K562 (cell line): ENCODE results near the gene UBAP1L. TPM values are rescaled to one million over a fixed set of nuclear protein-coding genes. Genes with fewer than 3 reads are reported as not detected.

Experiments
- KDM1A ChIP-seq, 2 experiments: fragments of 450-650 bp; IDR thresholded peaks; 2 replicates each; pipeline ENCODE4 v1.6.1; 2016; ENCODE audit warnings: mild to moderate bottlenecking in 2 of 2
- USF2 ChIP-seq: sonication (generic); formaldehyde crosslinking; IDR thresholded peaks from 2 replicates; pipeline ENCODE4 v1.5.0; 2020; ENCODE audit warnings: missing genetic modification reagents
- ZC3H11A ChIP-seq: IDR thresholded peaks from 2 replicates; pipeline ENCODE4 v1.6.1; 2012; ENCODE audit warnings: low read depth, low read length, improper control_type of control experiment
- ZNF518B ChIP-seq: fragments of 250-450 bp; sonication (Bioruptor Pico); IDR thresholded peaks from 2 replicates; pipeline ENCODE4 v1.5.0; 2021; ENCODE audit warnings: mild to moderate bottlenecking, moderate library complexity
- polyA plus RNA-seq, 8 experiments: library from polyadenylated mRNA; depleted of rRNA in 4 of 8; stranded (reverse) in 5 of 8; unstranded in 3 of 8; fragments of >200 nt; fragmentation: Nextera tagmentation in 2 of 8; fragmentation: Illumina TruSeq in 1 of 8; extraction: Ambion mirVana in 2 of 8; extraction: Trizol in 1 of 8; gene quantifications; 2 replicates each; pipeline versions ENCODE4 v1.2.1 to v1.2.3, GENCODE V29; 2011 to 2014; ENCODE audit warnings: inconsistent platforms in 1 of 8, missing spikeins in 1 of 8
- total RNA-seq, 7 experiments: library from RNA; depleted of rRNA in 6 of 7; stranded (reverse); fragments of >200 nt in 6 of 7; fragmentation: Illumina TruSeq in 2 of 7; extraction: Trizol in 2 of 7; gene quantifications; 2 replicates each; pipeline versions ENCODE4 v1.2.1 to v1.2.3, GENCODE V29; 2011 to 2021; ENCODE audit warnings: low replicate concordance in 1 of 7
- TF ChIP-seq, protein P1 (sequence below), 2 experiments: fragments of 450-650 bp; conservative IDR thresholded peaks; 2 replicates each; pipeline ENCODE4 v1.6.1; 2017; ENCODE audit warnings: mild to moderate bottlenecking in 2 of 2, moderate library complexity in 2 of 2
- TF ChIP-seq, protein P2 (sequence below): IDR thresholded peaks from 3 replicates; pipeline ENCODE4 v1.6.1; 2011; ENCODE audit warnings: borderline replicate concordance, mild to moderate bottlenecking, moderate library complexity; ENCODE audit not compliant: insufficient read length; ENCODE audit errors: extremely low read depth

The UBAP1L gene
- total and polyA plus RNA-seq, 9 of the 15 experiments (the other 6 are each of a cell fraction or from before 2014, with no cell fraction given): 0.16 to 0.71 (median 0.41) TPM; not detected in 2

DNA sequence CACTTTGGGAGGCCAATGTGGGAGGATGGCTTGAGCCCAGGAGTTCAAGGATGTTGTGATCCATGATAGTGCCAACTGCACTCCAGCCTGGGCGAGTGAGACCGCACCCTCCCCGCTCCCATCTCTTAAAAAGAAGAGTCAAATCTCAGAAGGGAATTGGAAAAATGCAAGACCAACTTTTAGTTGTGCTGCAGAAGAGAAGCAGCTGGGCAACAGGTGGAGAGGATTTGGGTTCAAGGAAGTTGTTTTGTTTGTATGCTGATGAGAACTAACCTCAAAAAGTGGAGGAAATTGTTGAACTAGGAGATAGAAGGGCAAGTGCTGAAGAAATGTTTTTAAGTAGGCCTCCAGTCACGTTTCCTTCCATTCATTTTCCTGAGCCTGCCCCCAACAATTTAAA, 31.4 kb upstream of the UBAP1L start (continued):
- TF ChIP-seq, protein P1, sequence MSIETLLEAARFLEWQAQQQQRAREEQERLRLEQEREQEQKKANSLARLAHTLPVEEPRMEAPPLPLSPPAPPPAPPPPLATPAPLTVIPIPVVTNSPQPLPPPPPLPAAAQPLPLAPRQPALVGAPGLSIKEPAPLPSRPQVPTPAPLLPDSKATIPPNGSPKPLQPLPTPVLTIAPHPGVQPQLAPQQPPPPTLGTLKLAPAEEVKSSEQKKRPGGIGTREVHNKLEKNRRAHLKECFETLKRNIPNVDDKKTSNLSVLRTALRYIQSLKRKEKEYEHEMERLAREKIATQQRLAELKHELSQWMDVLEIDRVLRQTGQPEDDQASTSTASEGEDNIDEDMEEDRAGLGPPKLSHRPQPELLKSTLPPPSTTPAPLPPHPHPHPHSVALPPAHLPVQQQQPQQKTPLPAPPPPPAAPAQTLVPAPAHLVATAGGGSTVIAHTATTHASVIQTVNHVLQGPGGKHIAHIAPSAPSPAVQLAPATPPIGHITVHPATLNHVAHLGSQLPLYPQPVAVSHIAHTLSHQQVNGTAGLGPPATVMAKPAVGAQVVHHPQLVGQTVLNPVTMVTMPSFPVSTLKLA (conservative IDR thresholded peaks at IDR 0.05): no peak
- TF ChIP-seq ZNF518B: no peak
- no peak for TF ChIP-seq ZC3H11A
- TF ChIP-seq KDM1A (IDR thresholded peaks at IDR 0.05): no peak
- TF ChIP-seq, protein P2, sequence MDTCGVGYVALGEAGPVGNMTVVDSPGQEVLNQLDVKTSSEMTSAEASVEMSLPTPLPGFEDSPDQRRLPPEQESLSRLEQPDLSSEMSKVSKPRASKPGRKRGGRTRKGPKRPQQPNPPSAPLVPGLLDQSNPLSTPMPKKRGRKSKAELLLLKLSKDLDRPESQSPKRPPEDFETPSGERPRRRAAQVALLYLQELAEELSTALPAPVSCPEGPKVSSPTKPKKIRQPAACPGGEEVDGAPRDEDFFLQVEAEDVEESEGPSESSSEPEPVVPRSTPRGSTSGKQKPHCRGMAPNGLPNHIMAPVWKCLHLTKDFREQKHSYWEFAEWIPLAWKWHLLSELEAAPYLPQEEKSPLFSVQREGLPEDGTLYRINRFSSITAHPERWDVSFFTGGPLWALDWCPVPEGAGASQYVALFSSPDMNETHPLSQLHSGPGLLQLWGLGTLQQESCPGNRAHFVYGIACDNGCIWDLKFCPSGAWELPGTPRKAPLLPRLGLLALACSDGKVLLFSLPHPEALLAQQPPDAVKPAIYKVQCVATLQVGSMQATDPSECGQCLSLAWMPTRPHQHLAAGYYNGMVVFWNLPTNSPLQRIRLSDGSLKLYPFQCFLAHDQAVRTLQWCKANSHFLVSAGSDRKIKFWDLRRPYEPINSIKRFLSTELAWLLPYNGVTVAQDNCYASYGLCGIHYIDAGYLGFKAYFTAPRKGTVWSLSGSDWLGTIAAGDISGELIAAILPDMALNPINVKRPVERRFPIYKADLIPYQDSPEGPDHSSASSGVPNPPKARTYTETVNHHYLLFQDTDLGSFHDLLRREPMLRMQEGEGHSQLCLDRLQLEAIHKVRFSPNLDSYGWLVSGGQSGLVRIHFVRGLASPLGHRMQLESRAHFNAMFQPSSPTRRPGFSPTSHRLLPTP: no peak
- TF ChIP-seq USF2: no peak
